Activated T-cell treated with anti-CD3 and anti-CD28 coated beads for 1 hour (primary cell): Measurements from ENCODE around the gene EPB41L4A.
"Not testable (repeated sequence)": the region's sequence is repeated elsewhere in the genome, so short reads cannot be mapped to it uniquely, and the experiment has no call there.

ENCODE experiments used
- DNase-seq: peaks from one replicate; pipeline ENCODE4 v3.0.0-alpha.2; 2020; ENCODE audit warnings: low read depth

The EPB41L4A gene

GRCh38 chr5:112401924-112402323 is 17.2 kb downstream of the EPB41L4A start:
- no peak for DNase-seq

DNA sequence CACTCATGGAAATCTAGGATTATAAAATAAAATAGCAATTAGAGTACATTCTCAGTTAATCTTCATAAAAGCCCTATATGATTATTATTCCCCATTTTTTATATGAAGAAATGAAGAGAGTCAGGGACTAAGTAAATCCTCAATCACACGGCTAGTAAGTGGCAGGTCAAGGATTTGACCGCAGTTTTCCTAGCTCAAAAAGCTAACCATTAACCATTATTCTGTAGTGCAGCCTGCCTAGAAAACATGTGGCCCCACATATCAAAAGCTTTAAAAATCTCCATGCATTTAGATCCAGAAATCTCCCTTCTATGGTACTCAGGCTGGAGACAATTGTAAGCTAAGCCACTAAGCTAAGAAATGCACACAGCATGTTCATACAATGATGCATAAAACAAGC is 21.4 kb downstream of the EPB41L4A start:
- DNase-seq, result no peak

GRCh38 chr5:112396430-112396829 is 22.6 kb downstream of the EPB41L4A start:
- no peak for DNase-seq

- not testable (repeated sequence) for DNase-seq
Observed at GRCh38 chr5:112395299-112395698, 23.8 kb downstream of the EPB41L4A start.

GRCh38 chr5:112390327-112390726 is 28.8 kb downstream of the EPB41L4A start:
- no peak for DNase-seq

GRCh38 chr5:112388739-112389138 is 30.3 kb downstream of the EPB41L4A start:
- DNase-seq, result no peak

DNA sequence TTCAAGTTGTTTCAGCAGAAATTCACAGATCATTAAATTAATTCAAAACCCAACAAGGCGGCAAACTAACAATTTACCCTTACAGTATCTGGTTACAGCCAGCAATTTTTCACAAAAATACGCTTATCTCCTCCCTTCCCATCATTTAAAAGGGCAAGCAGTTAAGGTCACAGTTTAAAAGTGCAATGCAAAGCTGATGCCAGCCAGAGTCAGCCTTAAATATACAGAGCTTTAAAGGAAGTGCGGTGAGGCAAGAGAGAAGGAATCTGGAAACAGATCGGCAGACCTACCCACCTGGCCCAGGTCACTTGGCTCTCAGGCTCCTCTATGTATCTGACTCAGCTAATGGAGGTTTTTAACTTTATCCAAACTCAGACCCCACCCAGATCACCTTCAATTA is 31.0 kb downstream of the EPB41L4A start:
- no peak for DNase-seq

- DNase-seq, result no peak
Observed at GRCh38 chr5:112386766-112387165, 32.3 kb downstream of the EPB41L4A start.

- DNase-seq, result no peak
Observed at GRCh38 chr5:112385969-112386368, 33.1 kb downstream of the EPB41L4A start.

- no peak for DNase-seq
Observed at GRCh38 chr5:112385566-112385965, 33.5 kb downstream of the EPB41L4A start.

DNA sequence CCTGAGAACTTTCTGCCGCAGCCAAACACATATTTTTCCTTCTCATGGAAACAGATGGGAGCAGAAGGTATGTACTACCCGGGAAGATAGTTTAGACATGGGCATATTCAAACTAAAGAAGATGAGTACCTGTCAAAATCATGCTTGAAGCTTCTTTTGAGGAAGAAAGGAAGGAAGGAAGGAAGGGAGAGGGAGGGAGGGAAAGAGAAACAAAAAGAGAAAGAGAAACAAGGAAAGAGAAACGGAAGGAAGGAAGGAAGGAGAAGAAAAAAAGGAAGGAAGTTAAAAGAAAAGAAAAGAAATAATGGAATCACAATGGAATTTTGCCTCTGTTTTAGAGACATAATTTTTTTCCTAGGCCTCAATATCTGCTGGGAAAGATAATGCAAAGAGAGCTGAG is 34.6 kb downstream of the EPB41L4A start:
- no peak for DNase-seq

- DNase-seq, result no peak
Observed at GRCh38 chr5:112382886-112383285, 36.2 kb downstream of the EPB41L4A start.

DNA sequence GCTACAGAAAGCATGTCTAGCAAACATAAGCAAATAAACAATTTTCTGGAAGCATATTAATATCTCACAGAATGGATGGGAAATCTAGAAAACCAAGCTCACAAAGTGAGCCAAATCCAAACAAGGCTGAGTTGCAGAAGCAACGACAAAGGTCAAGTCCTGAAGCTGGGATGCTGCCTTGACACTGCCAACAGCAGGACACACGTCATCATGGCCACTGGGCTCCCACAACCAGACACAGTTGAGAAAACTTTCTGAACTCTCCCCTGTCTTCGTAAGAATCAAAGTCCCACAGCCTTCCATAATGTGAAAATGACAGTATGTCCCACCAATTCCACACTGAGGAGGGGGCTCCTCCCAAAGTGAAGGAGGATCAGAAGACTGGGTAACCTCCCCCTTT is 37.6 kb downstream of the EPB41L4A start:
- DNase-seq, result no peak

- DNase-seq, result no peak
Observed at GRCh38 chr5:112379542-112380325, 39.3 kb downstream of the EPB41L4A start.

- DNase-seq, result no peak
Observed at GRCh38 chr5:112374818-112375217, 44.3 kb downstream of the EPB41L4A start.

GRCh38 chr5:112374356-112374755 is 44.7 kb downstream of the EPB41L4A start:
- no peak for DNase-seq

GRCh38 chr5:112373885-112374284 is 45.2 kb downstream of the EPB41L4A start:
- no peak for DNase-seq

DNA sequence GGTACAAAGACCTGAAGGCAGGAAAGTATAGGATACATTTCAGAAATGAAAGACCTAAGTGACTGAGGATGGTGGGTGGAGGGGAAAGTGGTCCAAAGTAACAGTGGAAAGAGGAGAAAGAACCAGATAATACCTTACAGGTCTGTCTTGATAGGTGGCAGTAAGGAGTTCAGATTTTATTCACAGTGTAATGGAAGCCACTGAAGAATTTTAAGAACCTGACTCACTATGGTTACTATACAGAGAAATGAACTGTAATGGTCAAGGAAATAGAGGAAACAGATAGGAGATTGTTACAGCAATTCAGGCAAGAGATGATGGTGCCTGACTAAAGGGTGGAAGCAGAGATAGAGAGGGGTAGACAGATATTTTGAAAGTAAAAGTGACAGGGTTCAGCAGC is 46.5 kb downstream of the EPB41L4A start:
- no peak for DNase-seq

GRCh38 chr5:112371067-112371466 is 48.0 kb downstream of the EPB41L4A start:
- no peak for DNase-seq

DNA sequence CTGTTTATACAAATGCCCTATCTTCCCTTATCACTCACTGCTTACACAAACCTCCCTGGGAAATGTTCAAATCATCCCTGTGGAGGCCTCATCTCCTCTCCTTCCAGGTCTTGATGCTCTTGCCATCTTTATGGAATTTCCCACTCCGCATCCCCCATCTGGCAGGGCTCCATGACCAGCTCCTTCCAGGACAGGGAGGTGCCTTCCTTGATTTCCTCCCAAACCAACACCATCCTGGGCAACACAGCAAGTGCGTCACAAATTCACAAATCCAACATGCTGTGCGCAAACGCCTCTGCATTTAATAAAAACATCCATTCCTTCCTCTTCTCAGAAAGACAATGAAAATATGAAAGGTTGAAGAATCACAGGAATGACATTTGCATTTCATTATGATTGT is 51.7 kb downstream of the EPB41L4A start:
- DNase-seq, result no peak

- no peak for DNase-seq
Observed at GRCh38 chr5:112366987-112367386, 52.1 kb downstream of the EPB41L4A start.

GRCh38 chr5:112360740-112361139 is 58.3 kb downstream of the EPB41L4A start:
- not testable (repeated sequence) for DNase-seq

- no peak for DNase-seq
Observed at GRCh38 chr5:112356178-112356956, 62.7 kb downstream of the EPB41L4A start.
